HepG2 (cell line): ENCODE results near the gene GRIK2. TPM values are rescaled to one million over a fixed set of nuclear protein-coding genes. Genes with fewer than 3 reads are reported as not detected.

ENCODE experiments used
- ATAC-seq: fragments of 200-7000 bp; cut with Tn5 transposase; 3 replicates; pipeline ENCODE4 v1.9.1; 2020; ENCODE audit warnings: mild to moderate bottlenecking, moderate library complexity
- BruUV-seq: library from RNA; stranded (reverse); fragments of 400-500 nt; replicated peaks from 2 replicates; lab custom pipeline; 2021; lab: Mats Ljungman, UMichigan
- CTCF ChIA-PET: fragments of 300-600 bp; formaldehyde crosslinking; extraction: SDS; loops from one replicate; lab custom pipeline; 2021; ENCODE audit warnings: low total read pairs, inconsistent platforms, low intra/inter-chr PET ratio; lab: Yijun Ruan, JAX
- POLR2A ChIA-PET: fragments of 350-600 bp; sonication (Branson Sonifier 250); formaldehyde crosslinking; loops from one replicate; lab custom pipeline; 2020; ENCODE audit warnings: antibody characterized with exemption, inconsistent platforms; lab: Yijun Ruan, JAX
- DNase-seq: peaks from one replicate; pipeline ENCODE4 v3.0.0-alpha.2; 2015; ENCODE audit warnings: low spot score
- FAIRE-seq: peaks from 3 replicates; lab custom pipeline; 2011; peaks lifted over from hg19 to GRCh38; lab: Jason Lieb, UNC
- H2AFZ ChIP-seq: one replicate; pipeline ENCODE4 v1.6.1; 2011; ENCODE audit warnings: low read length, inconsistent platforms
- H3K27ac ChIP-seq: fragments of 300-600 bp; 3 replicates; pipeline ENCODE4 v1.8.0; 2011; ENCODE audit warnings: mixed run types, mild to moderate bottlenecking, mixed read lengths, low read length, inconsistent platforms; ENCODE audit not compliant: insufficient read depth; ENCODE audit errors: extremely low read length
- H3K27me3 ChIP-seq, 2 experiments: fragments of 200-600 bp in 1 of 2; 2 replicates in 1 of 2; 3 replicates in 1 of 2; pipeline versions ENCODE4 v1.6.0 to v1.8.0; 2011; ENCODE audit warnings: low read length in 2 of 2, mild to moderate bottlenecking in 2 of 2, moderate library complexity in 2 of 2, inconsistent platforms in 1 of 2; ENCODE audit not compliant: insufficient read depth in 2 of 2, control insufficient read depth in 1 of 2
- H3K36me3 ChIP-seq, 2 experiments: fragments of 200-600 bp in 1 of 2; replicated peaks in 1 of 2; 2 replicates in 1 of 2; 3 replicates in 1 of 2; pipeline versions ENCODE4 v1.5.1 to v1.8.0; 2011; ENCODE audit warnings: low read length in 2 of 2, inconsistent platforms in 1 of 2; ENCODE audit not compliant: insufficient read depth in 2 of 2, control insufficient read depth in 1 of 2
- H3K4me1 ChIP-seq: 2 replicates; pipeline ENCODE4 v1.5.1; 2012; ENCODE audit warnings: low read length, inconsistent platforms; ENCODE audit not compliant: insufficient read depth
- H3K4me2 ChIP-seq: 2 replicates; pipeline ENCODE4 v1.6.0; 2011; ENCODE audit warnings: low read depth, low read length, inconsistent platforms
- H3K4me3 ChIP-seq, 3 experiments: fragments of 200-600 bp in 1 of 3; sonication (generic), shearing (Covaris generic) in 1 of 3; replicated peaks in 1 of 3; 2 replicates each; pipeline ENCODE4 v1.5.1; 2011 to 2016; ENCODE audit warnings: low read length in 3 of 3, inconsistent platforms in 2 of 3, low read depth in 2 of 3, mild to moderate bottlenecking in 2 of 3, control low read depth in 1 of 3, mixed read lengths in 1 of 3; ENCODE audit not compliant: insufficient read depth in 1 of 3
- H3K79me2 ChIP-seq: one replicate; pipeline ENCODE4 v1.6.1; 2011; ENCODE audit warnings: low read length, inconsistent platforms; ENCODE audit not compliant: insufficient read depth
- H3K9ac ChIP-seq: 2 replicates; pipeline ENCODE4 v1.6.0; 2011; ENCODE audit warnings: mild to moderate bottlenecking, low read depth, low read length, inconsistent platforms; ENCODE audit not compliant: insufficient read depth
- H3K9me3 ChIP-seq: 2 replicates; pipeline ENCODE4 v1.5.1; 2012; ENCODE audit warnings: mild to moderate bottlenecking, low read length
- H4K20me1 ChIP-seq: 2 replicates; pipeline ENCODE4 v1.6.0; 2011; ENCODE audit warnings: inconsistent platforms, mild to moderate bottlenecking, low read length, moderate library complexity; ENCODE audit not compliant: insufficient read depth
- AKAP8 ChIP-seq: sonication (generic); formaldehyde crosslinking; IDR thresholded peaks from 2 replicates; pipeline ENCODE4 v1.5.1; 2020; ENCODE audit warnings: mild to moderate bottlenecking, missing genetic modification reagents
- MLLT10 ChIP-seq: sonication (generic); formaldehyde crosslinking; IDR thresholded peaks from 2 replicates; pipeline ENCODE4 v1.4.0; 2020; ENCODE audit warnings: missing genetic modification reagents
- PLSCR1 ChIP-seq: sonication (generic); formaldehyde crosslinking; IDR thresholded peaks from 2 replicates; pipeline ENCODE4 v1.5.0; 2020; ENCODE audit warnings: missing genetic modification reagents, mild to moderate bottlenecking, borderline replicate concordance
- SMAD3 ChIP-seq: sonication (generic); formaldehyde crosslinking; IDR thresholded peaks from 2 replicates; pipeline ENCODE4 v1.4.0; 2020; ENCODE audit warnings: missing genetic modification reagents
- SMAD9 ChIP-seq: sonication (generic); formaldehyde crosslinking; IDR thresholded peaks from 2 replicates; pipeline ENCODE4 v1.5.1; 2020; ENCODE audit warnings: mild to moderate bottlenecking, missing genetic modification reagents
- SMARCC2 ChIP-seq: fragments of 450-650 bp; IDR thresholded peaks from 2 replicates; pipeline ENCODE4 v1.6.1; 2017; ENCODE audit warnings: antibody characterized with exemption, mild to moderate bottlenecking
- SUZ12 ChIP-seq: fragments of 150-350 bp; IDR thresholded peaks from 2 replicates; pipeline ENCODE4 v1.6.1; 2014; ENCODE audit warnings: low read depth, low read length
- ZNF224 ChIP-seq: sonication (generic); formaldehyde crosslinking; IDR thresholded peaks from 2 replicates; pipeline ENCODE4 v1.5.0; 2020; ENCODE audit warnings: mild to moderate bottlenecking, missing genetic modification reagents
- ZNF274 ChIP-seq: sonication (generic); formaldehyde crosslinking; IDR thresholded peaks from 2 replicates; pipeline ENCODE4 v1.5.1; 2020; ENCODE audit warnings: mild to moderate bottlenecking, missing genetic modification reagents
- ZNF281 ChIP-seq: sonication (generic); formaldehyde crosslinking; IDR thresholded peaks from 2 replicates; pipeline ENCODE4 v1.4.0; 2020; ENCODE audit warnings: missing genetic modification reagents, borderline replicate concordance
- ZNF83 ChIP-seq: sonication (generic); formaldehyde crosslinking; IDR thresholded peaks from 2 replicates; pipeline ENCODE4 v1.4.0; 2020; ENCODE audit warnings: missing genetic modification reagents, mild to moderate bottlenecking, borderline replicate concordance
- WGBS: methylation state at CpG from one replicate; pipeline ENCODE4 v1.1.6; 2017; ENCODE audit warnings: low lambda C conversion rate; 5-methylcytosine and 5-hydroxymethylcytosine counted together
- in situ Hi-C: cut with HindIII; loops from 2 replicates; pipeline ENCODE4 v1.10.0; 2017; ENCODE audit warnings: low pct_unique_long_range_greater_than_20kb; ENCODE audit not compliant: extremely low pct_ligation_motif_present
- intact Hi-C: fragments of 100-400 bp; cut with micrococcal nuclease; formaldehyde crosslinking; loops from one replicate; pipeline ENCODE4 v1.10.0; 2022; ENCODE audit not compliant: unreplicated experiment
- polyA plus RNA-seq, 8 experiments: library from polyadenylated mRNA; depleted of rRNA in 3 of 8; stranded (reverse) in 7 of 8; unstranded in 1 of 8; fragments of >200 nt; fragmentation: Illumina TruSeq in 4 of 8; extraction: Trizol in 4 of 8; gene quantifications; 2 replicates each; pipeline versions ENCODE4 v1.2.1 to v1.2.3, GENCODE V29; 2011 to 2016; ENCODE audit warnings: low read depth in 4 of 8, missing spikeins in 1 of 8, mixed read lengths in 1 of 8; ENCODE audit not compliant: insufficient read depth in 1 of 8
- total RNA-seq, 5 experiments: library from RNA; depleted of rRNA; stranded (reverse); fragments of >200 nt; fragmentation: Illumina TruSeq; extraction: Trizol; gene quantifications; 2 replicates each; pipeline ENCODE4 v1.2.3, GENCODE V29; 2016; ENCODE audit warnings: low read depth in 1 of 5
- TF ChIP-seq, protein P1 (sequence below): sonication (generic); formaldehyde crosslinking; IDR thresholded peaks from 2 replicates; pipeline ENCODE4 v1.9.0; 2022; ENCODE audit warnings: low read depth, missing genetic modification reagents

GRIK2 gene
- total and polyA plus RNA-seq, 2 of the 13 experiments (the other 11 are each of a cell fraction or from before 2014, with no cell fraction given): not detected

GRCh38 chr6:101607111-101607690, 213.7 kb downstream of the GRIK2 start:
- no peak overlapping the region for H2AFZ ChIP-seq
- TF ChIP-seq SMAD3: no peak
- no peak for TF ChIP-seq ZNF224 (CRISPR knock-in tag)
- TF ChIP-seq PLSCR1 (CRISPR knock-in tag): no peak
- TF ChIP-seq SMAD9 (CRISPR knock-in tag): no peak
- TF ChIP-seq SMARCC2: no peak
- no peak for TF ChIP-seq ZNF281 (CRISPR knock-in tag)
- TF ChIP-seq ZNF83: no peak
- no peak for TF ChIP-seq ZNF274 (CRISPR knock-in tag)
- TF ChIP-seq, protein P1, sequence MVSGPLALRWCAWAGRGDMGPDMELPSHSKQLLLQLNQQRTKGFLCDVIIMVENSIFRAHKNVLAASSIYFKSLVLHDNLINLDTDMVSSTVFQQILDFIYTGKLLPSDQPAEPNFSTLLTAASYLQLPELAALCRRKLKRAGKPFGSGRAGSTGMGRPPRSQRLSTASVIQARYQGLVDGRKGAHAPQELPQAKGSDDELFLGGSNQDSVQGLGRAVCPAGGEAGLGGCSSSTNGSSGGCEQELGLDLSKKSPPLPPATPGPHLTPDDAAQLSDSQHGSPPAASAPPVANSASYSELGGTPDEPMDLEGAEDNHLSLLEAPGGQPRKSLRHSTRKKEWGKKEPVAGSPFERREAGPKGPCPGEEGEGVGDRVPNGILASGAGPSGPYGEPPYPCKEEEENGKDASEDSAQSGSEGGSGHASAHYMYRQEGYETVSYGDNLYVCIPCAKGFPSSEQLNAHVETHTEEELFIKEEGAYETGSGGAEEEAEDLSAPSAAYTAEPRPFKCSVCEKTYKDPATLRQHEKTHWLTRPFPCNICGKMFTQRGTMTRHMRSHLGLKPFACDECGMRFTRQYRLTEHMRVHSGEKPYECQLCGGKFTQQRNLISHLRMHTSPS: no peak
- no peak for TF ChIP-seq SUZ12
- no peak for TF ChIP-seq AKAP8
- TF ChIP-seq MLLT10 (CRISPR knock-in tag): no peak
- no peak overlapping the region for H3K4me3 ChIP-seq
- FAIRE-seq (no peak), ATAC-seq (no peak), DNase-seq (no peak)
- H3K4me2 ChIP-seq: no peak overlapping the region; the same call in 1 of the 2 replicates
- POLR2A ChIA-PET: no interaction called here
- H3K9ac ChIP-seq: no peak overlapping the region
- peaks cover 27% of the 10 kb centered on the region for H3K4me1 ChIP-seq
- CTCF ChIA-PET: no interaction called here
- WGBS: 3% methylated on average over 4 of the region's 4 CpGs
- in situ Hi-C loops: no loop called here
- H3K36me3 ChIP-seq: no peaks in the 10 kb centered on the region
- no peaks in the 10 kb centered on the region for H3K27me3 ChIP-seq
- BruUV-seq: no TSS peak
- no peak overlapping the region for H3K27ac ChIP-seq
- no peaks in the 10 kb centered on the region for H3K9me3 ChIP-seq
- no peaks in the 10 kb centered on the region for H4K20me1 ChIP-seq
- H3K79me2 ChIP-seq: no peaks in the 10 kb centered on the region
- intact Hi-C loops: no loop called here
